HFFc6 (cell line): ENCODE measurements around the gene DHRS7B. TPM values are rescaled to one million over a fixed set of nuclear protein-coding genes. Genes with fewer than 3 reads are reported as not detected.
"Not testable (repeated sequence)": the region's sequence is repeated elsewhere in the genome, so short reads cannot be mapped to it uniquely, and the experiment has no call there.

Experiments
- DNase-seq: peaks from one replicate; pipeline ENCODE4 v3.0.0-alpha.2; 2018
- H3K27ac Mint-ChIP-seq: 2 replicates; pipeline ENCODE4 v1.8.0; 2020; ENCODE audit warnings: mild to moderate bottlenecking, mixed read lengths
- H3K27me3 Mint-ChIP-seq: 2 replicates; pipeline ENCODE4 v1.8.0; 2021; ENCODE audit warnings: mild to moderate bottlenecking, moderate library complexity, mixed read lengths; ENCODE audit not compliant: insufficient read depth
- H3K36me3 Mint-ChIP-seq: 2 replicates; pipeline ENCODE4 v1.8.0; 2021; ENCODE audit warnings: low read depth, mixed read lengths
- H3K4me1 Mint-ChIP-seq: 2 replicates; pipeline ENCODE4 v1.8.0; 2020; ENCODE audit warnings: low read depth, mixed read lengths
- H3K4me3 Mint-ChIP-seq: 2 replicates; pipeline ENCODE4 v1.8.0; 2020; ENCODE audit warnings: mild to moderate bottlenecking, moderate library complexity, mixed read lengths
- H3K9me3 Mint-ChIP-seq: 2 replicates; pipeline ENCODE4 v1.8.0; 2020; ENCODE audit warnings: mild to moderate bottlenecking, mixed read lengths
- CTCF ChIP-seq: fragments of 200-600 bp; sonication (generic); IDR thresholded peaks from 2 replicates; pipeline ENCODE4 v1.5.0; 2021; ENCODE audit warnings: antibody characterized with exemption, mild to moderate bottlenecking
- total RNA-seq, 6 experiments: library from RNA; stranded (reverse); fragmentation: NEBNext Ultra II Directional; extraction: Animal tissue kit (Norgen Biotek cat#: 25700); gene quantifications; 2 replicates in 1 of 6; 3 replicates in 5 of 6; pipeline ENCODE4 v1.2.3, GENCODE V29; 2021

DHRS7B gene
- total RNA-seq, 6 experiments from 2014 or later, result 12.3 to 20.8 (median 14.7) TPM

DNA sequence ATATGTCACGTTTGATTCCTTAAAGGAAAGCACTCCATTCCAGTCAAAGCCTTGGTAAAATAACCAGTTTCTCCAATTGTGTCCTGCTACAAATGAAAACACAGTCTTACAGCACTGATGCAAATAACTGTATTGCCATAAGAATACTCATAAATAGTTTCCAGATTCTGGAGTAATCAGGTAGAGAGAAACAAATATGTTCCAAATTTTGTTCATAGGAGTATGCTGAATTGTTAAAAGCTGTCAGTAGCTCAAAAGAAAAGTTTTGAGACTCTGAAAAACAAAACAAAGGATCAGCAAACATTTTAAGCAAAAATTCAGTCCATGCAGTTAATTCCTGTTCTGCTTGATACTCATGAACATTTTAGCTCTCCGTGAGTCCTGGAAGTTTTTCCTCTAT, 7.8 kb downstream of the DHRS7B start:
- Mint-ChIP-seq H3K9me3 (peaks cover 23% of the 10 kb centered on the region), H3K4me1 (no peaks in the 10 kb centered on the region), H3K36me3 (peaks cover 17% of the 10 kb centered on the region), H3K4me3 (no peak overlapping the region), H3K27me3 (no peaks in the 10 kb centered on the region), H3K27ac (no peak overlapping the region)
- DNase-seq, result no peak
- TF ChIP-seq CTCF, result no peak

GRCh38 chr17:21140911-21141310, 14.1 kb downstream of the DHRS7B start:
- no peak for TF ChIP-seq CTCF
- H3K4me3 Mint-ChIP-seq, result no peak overlapping the region
- no peak overlapping the region for H3K27ac Mint-ChIP-seq
- peaks cover 19% of the 10 kb centered on the region for H3K9me3 Mint-ChIP-seq
- DNase-seq, result no peak
- H3K36me3 Mint-ChIP-seq, result peaks cover 9% of the 10 kb centered on the region
- H3K4me1 Mint-ChIP-seq, result peaks cover 11% of the 10 kb centered on the region
- H3K27me3 Mint-ChIP-seq, result no peaks in the 10 kb centered on the region

DNA sequence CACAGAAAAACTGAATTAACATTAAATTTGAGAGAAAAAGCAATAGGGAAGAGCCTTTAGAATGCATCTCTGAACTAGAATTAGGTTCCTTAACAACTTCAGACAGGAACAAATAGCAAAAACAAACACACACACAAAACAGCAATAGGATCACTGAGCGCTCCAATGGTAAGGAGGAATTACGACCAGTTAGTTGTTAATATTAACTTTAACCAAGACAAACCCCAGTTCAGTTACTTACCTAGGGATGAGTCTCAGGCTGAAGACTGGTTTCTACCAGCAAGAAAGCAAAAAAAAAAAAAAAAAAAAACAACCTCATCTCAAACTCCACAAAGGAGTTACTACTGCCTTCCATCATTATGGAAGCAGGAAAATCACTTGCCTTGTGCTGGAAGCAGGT, 14.6 kb downstream of the DHRS7B start:
- no peak for DNase-seq
- no peaks in the 10 kb centered on the region for H3K27me3 Mint-ChIP-seq
- TF ChIP-seq CTCF, result no peak
- no peak overlapping the region for H3K4me3 Mint-ChIP-seq
- H3K27ac Mint-ChIP-seq, result no peak overlapping the region
- peaks cover 9% of the 10 kb centered on the region for H3K36me3 Mint-ChIP-seq
- peaks cover 19% of the 10 kb centered on the region for H3K9me3 Mint-ChIP-seq
- H3K4me1 Mint-ChIP-seq, result peaks cover 11% of the 10 kb centered on the region

DNA sequence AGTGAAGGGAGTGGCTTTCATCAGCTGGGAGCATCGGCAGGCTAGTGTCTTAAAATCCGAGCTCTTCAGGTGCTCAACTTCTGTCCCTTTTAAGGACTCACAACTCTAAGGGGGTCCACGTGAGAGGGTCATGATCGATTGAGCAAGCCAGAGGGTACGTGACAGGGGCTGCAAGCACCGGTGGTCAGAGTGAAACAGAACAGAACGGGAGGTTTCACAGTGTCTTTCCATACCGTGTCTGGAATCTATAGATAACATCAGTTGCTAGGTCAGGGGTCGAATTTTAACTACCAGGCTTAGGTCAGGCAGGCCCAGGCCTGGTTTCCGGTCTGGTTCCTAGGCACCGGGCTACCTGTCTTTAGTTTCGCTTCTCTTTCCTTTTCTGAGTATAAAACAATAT, 15.3 kb downstream of the DHRS7B start:
- not testable (repeated sequence) for H3K27me3 Mint-ChIP-seq, H3K27ac Mint-ChIP-seq, H3K36me3 Mint-ChIP-seq, H3K4me3 Mint-ChIP-seq, DNase-seq
- peaks cover 11% of the 10 kb centered on the region for H3K4me1 Mint-ChIP-seq
- H3K9me3 Mint-ChIP-seq, result peaks cover 19% of the 10 kb centered on the region

DNA sequence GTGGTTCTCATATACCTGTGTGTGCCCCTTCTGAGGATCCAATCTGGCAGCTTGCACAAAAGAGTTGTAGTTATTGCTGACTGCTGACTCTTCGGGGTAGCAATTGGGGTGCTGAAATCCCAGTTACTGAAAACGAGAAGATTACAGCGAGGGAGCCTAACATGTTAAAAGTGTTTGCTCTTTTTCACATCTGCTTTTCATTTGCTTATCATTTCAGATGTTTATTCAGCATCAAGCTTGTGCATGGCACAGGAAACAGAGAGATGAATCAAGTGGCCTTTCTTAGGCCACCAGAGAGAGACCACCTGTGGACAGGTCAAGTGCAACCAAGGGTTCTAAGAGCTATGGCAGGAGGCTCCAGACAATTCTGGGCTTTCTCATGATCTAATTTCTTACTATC, 16.9 kb downstream of the DHRS7B start:
- no peaks in the 10 kb centered on the region for H3K27me3 Mint-ChIP-seq
- H3K9me3 Mint-ChIP-seq, result peaks cover 7% of the 10 kb centered on the region; the same call in 1 of the 2 replicates
- H3K4me1 Mint-ChIP-seq, result peaks cover 11% of the 10 kb centered on the region
- no peak for TF ChIP-seq CTCF
- no peak for DNase-seq
- no peak overlapping the region for H3K27ac Mint-ChIP-seq
- no peak overlapping the region for H3K4me3 Mint-ChIP-seq
- H3K36me3 Mint-ChIP-seq, result peaks cover 8% of the 10 kb centered on the region; the same call in 1 of the 2 replicates

GRCh38 chr17:21144299-21144698, 17.5 kb downstream of the DHRS7B start:
- not testable (repeated sequence) for H3K27me3 Mint-ChIP-seq, H3K9me3 Mint-ChIP-seq, H3K4me3 Mint-ChIP-seq, DNase-seq, H3K27ac Mint-ChIP-seq
- H3K36me3 Mint-ChIP-seq, result peaks cover 14% of the 10 kb centered on the region
- H3K4me1 Mint-ChIP-seq, result peaks cover 11% of the 10 kb centered on the region

DNA sequence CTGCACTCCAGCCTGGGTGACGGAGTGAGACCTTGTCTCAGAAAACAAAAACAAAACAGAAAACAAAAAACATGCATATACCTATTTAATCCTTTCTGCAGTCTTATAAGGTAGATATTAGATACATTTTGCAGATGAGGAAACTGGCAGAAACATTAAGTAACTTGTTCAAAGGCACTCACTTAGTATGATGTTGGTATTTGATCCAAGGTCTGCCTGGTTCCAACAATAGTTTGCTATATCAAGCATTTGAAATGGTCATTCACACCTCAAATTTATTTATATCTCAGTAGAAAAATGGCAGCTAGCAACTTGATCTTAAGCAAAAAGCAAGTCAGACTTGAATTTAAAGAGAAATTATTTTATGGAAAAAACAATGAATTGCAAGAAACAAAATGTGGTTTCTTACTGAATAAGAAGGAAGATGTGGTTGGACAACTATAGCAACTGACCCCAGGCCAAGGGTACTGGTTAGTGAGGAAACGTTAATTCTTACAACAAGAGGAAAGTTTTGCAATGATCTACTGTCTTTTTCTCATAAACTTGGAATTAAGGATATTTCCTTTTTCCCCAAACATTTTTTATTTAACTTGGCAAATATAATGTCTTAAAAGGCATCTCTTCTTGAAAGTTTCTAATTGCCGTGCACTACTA, 19.7 kb downstream of the DHRS7B start:
- Mint-ChIP-seq H3K27me3 (no peaks in the 10 kb centered on the region), H3K36me3 (peaks cover 18% of the 10 kb centered on the region), H3K4me1 (peaks cover 11% of the 10 kb centered on the region), H3K4me3 (no peak overlapping the region), H3K27ac (no peak overlapping the region), H3K9me3 (no peaks in the 10 kb centered on the region)
- DNase-seq, result no peak
- TF ChIP-seq CTCF, result no peak
